ES-I3 (cell line): ENCODE measurements around the gene MARCHF7.
"Not testable (repeated sequence)": the region's sequence is repeated elsewhere in the genome, so short reads cannot be mapped to it uniquely, and the experiment has no call there.

Experiments
- H3K36me3 ChIP-seq: 2 replicates; pipeline ENCODE4 v1.6.1; 2013; ENCODE audit warnings: mild to moderate bottlenecking, low read length, control low read depth, moderate library complexity; ENCODE audit not compliant: insufficient read depth
- H3K4me1 ChIP-seq: 2 replicates; pipeline ENCODE4 v1.6.1; 2013; ENCODE audit warnings: mild to moderate bottlenecking, control low read depth, low read length; ENCODE audit not compliant: insufficient read depth
- H3K9ac ChIP-seq: 2 replicates; pipeline ENCODE4 v1.6.1; 2013; ENCODE audit warnings: low read depth, mild to moderate bottlenecking, low read length, moderate library complexity
- H3K9me3 ChIP-seq: 2 replicates; pipeline ENCODE4 v1.6.1; 2013; ENCODE audit warnings: mild to moderate bottlenecking, low read length, moderate library complexity; ENCODE audit not compliant: control insufficient read depth, insufficient read depth

Gene MARCHF7

GRCh38 chr2:159737292-159737916 is 25.1 kb downstream of the MARCHF7 start:
- Histone ChIP-seq H3K4me1 (no peaks in the 10 kb centered on the region), H3K9ac (no peak overlapping the region), H3K9me3 (no peaks in the 10 kb centered on the region), H3K36me3 (peaks cover 13% of the 10 kb centered on the region)

- Histone ChIP-seq H3K9ac (no peak overlapping the region), H3K36me3 (peaks cover 11% of the 10 kb centered on the region), H3K9me3 (no peaks in the 10 kb centered on the region), H3K4me1 (no peaks in the 10 kb centered on the region)
These were observed 25.6 kb downstream of the MARCHF7 start for GRCh38 chr2:159737917-159738296.

GRCh38 chr2:159738509-159739390 is 26.4 kb downstream of the MARCHF7 start:
- H3K4me1 ChIP-seq = no peaks in the 10 kb centered on the region
- no peak overlapping the region for H3K9ac ChIP-seq
- no peaks in the 10 kb centered on the region for H3K9me3 ChIP-seq
- peaks cover 11% of the 10 kb centered on the region for H3K36me3 ChIP-seq

- no peaks in the 10 kb centered on the region for H3K4me1 ChIP-seq
- H3K9me3 ChIP-seq = no peaks in the 10 kb centered on the region
- H3K36me3 ChIP-seq = peaks cover 10% of the 10 kb centered on the region
- no peak overlapping the region for H3K9ac ChIP-seq
These were observed 30.5 kb downstream of the MARCHF7 start for GRCh38 chr2:159742846-159743245.

GRCh38 chr2:159744363-159744762 is 32.1 kb downstream of the MARCHF7 start:
- Histone ChIP-seq H3K9me3 (no peaks in the 10 kb centered on the region), H3K4me1 (no peaks in the 10 kb centered on the region), H3K9ac (no peak overlapping the region), H3K36me3 (peaks cover 15% of the 10 kb centered on the region)

GRCh38 chr2:159745237-159745636 is 32.9 kb downstream of the MARCHF7 start:
- H3K4me1 ChIP-seq, H3K9me3 ChIP-seq, H3K9ac ChIP-seq: not testable (repeated sequence)
- H3K36me3 ChIP-seq = peaks cover 18% of the 10 kb centered on the region

GRCh38 chr2:159748089-159748488 is 35.8 kb downstream of the MARCHF7 start:
- Histone ChIP-seq H3K4me1 (no peaks in the 10 kb centered on the region), H3K36me3 (peaks cover 22% of the 10 kb centered on the region), H3K9me3 (no peaks in the 10 kb centered on the region), H3K9ac (no peak overlapping the region)

GRCh38 chr2:159750873-159751272 is 38.6 kb downstream of the MARCHF7 start:
- no peak overlapping the region for H3K9ac ChIP-seq
- no peaks in the 10 kb centered on the region for H3K9me3 ChIP-seq
- H3K4me1 ChIP-seq = peaks cover under 1% of the 10 kb centered on the region; the same call in 1 of the 2 replicates
- peaks cover 21% of the 10 kb centered on the region for H3K36me3 ChIP-seq

GRCh38 chr2:159753797-159754196 is 41.5 kb downstream of the MARCHF7 start:
- peaks cover 22% of the 10 kb centered on the region; the same call in 1 of the 2 replicates for H3K36me3 ChIP-seq

GRCh38 chr2:159755014-159755413 is 42.7 kb downstream of the MARCHF7 start:
- Histone ChIP-seq H3K9me3 (no peaks in the 10 kb centered on the region), H3K9ac (no peak overlapping the region), H3K4me1 (peaks cover 3% of the 10 kb centered on the region; the same call in 1 of the 2 replicates), H3K36me3 (peaks cover 25% of the 10 kb centered on the region; the same call in 1 of the 2 replicates)

More at GRCh38 chr2:159753797-159754196, 41.5 kb downstream of the MARCHF7 start:
- H3K9ac ChIP-seq = no peak overlapping the region
- H3K4me1 ChIP-seq = peaks cover 3% of the 10 kb centered on the region; the same call in 1 of the 2 replicates
- H3K9me3 ChIP-seq = no peaks in the 10 kb centered on the region

GRCh38 chr2:159755788-159756187 is 43.5 kb downstream of the MARCHF7 start:
- peaks cover 27% of the 10 kb centered on the region; the same call in 1 of the 2 replicates for H3K36me3 ChIP-seq
- H3K9me3 ChIP-seq = no peaks in the 10 kb centered on the region
- no peak overlapping the region for H3K9ac ChIP-seq

GRCh38 chr2:159758239-159758638 is 45.9 kb downstream of the MARCHF7 start:
- H3K9me3 ChIP-seq = no peaks in the 10 kb centered on the region
- peaks cover 31% of the 10 kb centered on the region; the same call in 1 of the 2 replicates for H3K36me3 ChIP-seq
- peaks cover 3% of the 10 kb centered on the region; the same call in 1 of the 2 replicates for H3K4me1 ChIP-seq
- H3K9ac ChIP-seq = no peak overlapping the region

More at GRCh38 chr2:159755788-159756187, 43.5 kb downstream of the MARCHF7 start:
- peaks cover 3% of the 10 kb centered on the region; the same call in 1 of the 2 replicates for H3K4me1 ChIP-seq

- H3K9ac ChIP-seq = no peak overlapping the region
- H3K4me1 ChIP-seq = peaks cover 3% of the 10 kb centered on the region; the same call in 1 of the 2 replicates
- H3K9me3 ChIP-seq = no peaks in the 10 kb centered on the region
- H3K36me3 ChIP-seq = peaks cover 31% of the 10 kb centered on the region; the same call in 1 of the 2 replicates
These were observed 46.4 kb downstream of the MARCHF7 start for GRCh38 chr2:159758686-159759085.

- Histone ChIP-seq H3K4me1 (peaks cover 3% of the 10 kb centered on the region; the same call in 1 of the 2 replicates), H3K9me3 (no peaks in the 10 kb centered on the region), H3K9ac (no peak overlapping the region), H3K36me3 (peaks cover 27% of the 10 kb centered on the region; the same call in 1 of the 2 replicates)
These were observed 47.3 kb downstream of the MARCHF7 start for GRCh38 chr2:159759577-159759976.
